Airway epithelial cell (primary cell): ENCODE measurements around the gene SPINK2. TPM values are rescaled to one million over a fixed set of nuclear protein-coding genes. Genes with fewer than 3 reads are reported as not detected.

Experiments
- total RNA-seq: library from RNA; depleted of rRNA; stranded (reverse); fragments of >200 nt; gene quantifications from 2 replicates; pipeline ENCODE4 v1.2.3, GENCODE V29; 2015

SPINK2 gene
- not detected in 2 replicates for total RNA-seq

GRCh38 chr4:56821381-56822243, at the start of gene SPINK2:
Gene SPINK2, minus strand, starts transcription at chr4:56821701. Its CDS starts 39 bp downstream, at chr4:56821662.

Other genes starting within 250 kb of the SPINK2 start
- gene HOPX, start 140.4 kb downstream of the SPINK2 start, total RNA-seq = 78.5 and 115 TPM in 2 replicates
- gene REST, start 86.2 kb upstream of the SPINK2 start, total RNA-seq = 17.5 and 24.4 TPM in 2 replicates
- 27.1 and 29.0 TPM in 2 replicates for gene NOA1, start 155.9 kb upstream of the SPINK2 start, total RNA-seq
- 82.4 and 82.5 TPM in 2 replicates for gene POLR2B, start 157.2 kb upstream of the SPINK2 start, total RNA-seq